ENCODE data around the gene MAP3K8. TPM values are rescaled to one million over a fixed set of nuclear protein-coding genes. Genes with fewer than 3 reads are reported as not detected.

MAP3K8 gene
- total and polyA plus RNA-seq, 2 of the 8 experiments (the other 6 are each of a cell fraction or from before 2014, with no cell fraction given) = 5.6 to 6.0 TPM

DNA sequence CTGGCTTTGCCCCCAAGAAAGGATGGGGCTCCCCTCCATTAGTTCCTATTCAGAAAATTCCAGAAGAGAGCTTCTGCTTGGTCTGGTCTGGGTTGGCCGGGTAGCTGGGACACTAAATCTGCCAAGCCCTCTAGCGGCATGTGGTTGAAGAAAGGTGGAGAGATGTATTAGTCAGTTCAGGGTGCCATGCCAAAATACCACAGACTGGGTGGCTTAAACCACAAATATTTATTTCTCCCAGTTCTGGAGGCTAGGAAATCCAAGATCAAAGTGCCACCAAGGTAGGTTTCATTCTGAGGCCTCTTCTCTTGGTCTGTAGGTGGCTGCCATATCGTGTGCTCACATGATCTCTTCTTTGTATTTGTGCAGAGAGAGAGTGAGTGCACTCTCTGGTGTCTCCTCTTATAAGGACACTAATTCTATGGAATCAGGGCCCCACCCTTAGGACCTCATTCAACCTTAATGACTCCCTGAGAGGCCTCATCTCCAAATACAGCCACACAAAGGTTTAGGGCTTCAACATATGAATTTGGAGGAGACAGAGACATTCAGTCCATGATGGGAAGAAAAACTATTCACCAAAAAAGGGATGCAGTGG is 46.2 kb upstream of the MAP3K8 start:
- Histone ChIP-seq H3K79me1 (ENCODE audit: low read depth, low read length) (no peaks in the 10 kb centered on the region), H3K4ac (replicated peaks; ENCODE audit: insufficient read length, low read depth, low read length) (no peak overlapping the region), H4K91ac (replicated peaks; ENCODE audit: insufficient read length, low read length) (no peak overlapping the region), H3K4me3 (ENCODE audit: extremely low read depth in 1 of 4, insufficient read depth in 2 of 4, low read depth in 3 of 4, low read length in 4 of 4) (no peak overlapping the region), H3K79me2 (ENCODE audit: control insufficient read depth in 1 of 2, insufficient read depth in 2 of 2, low read length in 2 of 2) (no peaks in the 10 kb centered on the region), H3K36me3 (ENCODE audit: control insufficient read depth in 2 of 4, insufficient read depth in 4 of 4, low read length in 3 of 4) (no peaks in the 10 kb centered on the region), H2BK20ac (ENCODE audit: low read length) (no peak overlapping the region), H3K18ac (ENCODE audit: extremely low read depth, low read length) (no peak overlapping the region), H3K4me2 (ENCODE audit: insufficient read depth in 1 of 2, low read depth in 2 of 2, low read length in 2 of 2) (no peak overlapping the region), H2BK120ac (replicated peaks; ENCODE audit: low read depth, low read length) (no peak overlapping the region), H3K27ac (ENCODE audit: low read depth, low read length) (no peak overlapping the region), H4K8ac (ENCODE audit: extremely low read depth, insufficient read depth, low read length) (no peak overlapping the region), H3K23ac (ENCODE audit: insufficient read length) (no peak overlapping the region), H2AK5ac (ENCODE audit: low read depth, low read length) (no peak overlapping the region), H4K20me1 (replicated peaks in 1 of 2; ENCODE audit: control insufficient read depth in 1 of 2, insufficient read depth in 2 of 2, low read length in 2 of 2) (no peaks in the 10 kb centered on the region), H4K5ac (ENCODE audit: insufficient read length, low read depth, low read length) (no peak overlapping the region), H3K9ac (replicated peaks in 1 of 4; ENCODE audit: extremely low read depth in 1 of 4, low read depth in 3 of 4, low read length in 3 of 4) (no peak overlapping the region), H2BK5ac (ENCODE audit: low read depth, low read length) (no peak overlapping the region), H2AFZ (ENCODE audit: low read length) (no peak overlapping the region), H3K23me2 (ENCODE audit: low read depth, low read length) (no peaks in the 10 kb centered on the region; the same call in 1 of the 2 replicates), H3K56ac (replicated peaks; ENCODE audit: insufficient read length, low read depth, low read length) (no peak overlapping the region), H2BK15ac (ENCODE audit: low read length) (no peak overlapping the region), H3K27me3 (replicated peaks in 1 of 4; ENCODE audit: control insufficient read depth in 3 of 4, extremely low read depth in 1 of 4, insufficient read depth in 3 of 4, low read length in 3 of 4) (no peaks in the 10 kb centered on the region), H2BK12ac (ENCODE audit: low read depth, low read length) (no peak overlapping the region), H3K14ac (ENCODE audit: insufficient read length) (no peak overlapping the region), H3K4me1 (replicated peaks in 1 of 4; ENCODE audit: control insufficient read depth in 3 of 4, insufficient read depth in 4 of 4, low read length in 3 of 4) (peaks cover 0 to 2% (median 0%) of the 10 kb centered on the region in 4 experiments; a peak in 2 of 7 replicates), H3K9me3 (ENCODE audit: insufficient read depth in 2 of 2, low read depth in 1 of 2, low read length in 1 of 2) (no peaks in the 10 kb centered on the region)
- TF ChIP-seq HDAC6 (IDR thresholded peaks at IDR 0.05; ENCODE audit: low read depth, low read length) (no peak), SIN3A (conservative IDR thresholded peaks at IDR 0.05 in 1 of 2, IDR thresholded peaks at IDR 0.05 in 1 of 2; ENCODE audit: low read depth in 1 of 2, low read length in 2 of 2) (no peak), CBX8 (IDR thresholded peaks at IDR 0.05; ENCODE audit: borderline replicate concordance, low read depth, low read length) (no peak), NANOG (IDR thresholded peaks at IDR 0.05; ENCODE audit: insufficient read depth, low read depth, low read length, poor library complexity, severe bottlenecking) (no peak), BACH1 (IDR thresholded peaks at IDR 0.05; ENCODE audit: low read length) (no peak), RNF2 (IDR thresholded peaks at IDR 0.05; ENCODE audit: borderline replicate concordance, low read depth, low read length, missing control alignments, poor library complexity, severe bottlenecking) (no peak)
- DNase-seq (ENCODE audit: low read depth in 1 of 2, low spot score in 2 of 2) = no peak
- FAIRE-seq = no peak
- POLR2A ChIA-PET (ENCODE audit: partially characterized antibody) = interaction anchor here (0.7 kb wide), 1 partner anchor 29 kb away, joined by 3 read pairs; no protein-coding TSS in a partner anchor
- CTCF ChIA-PET (ENCODE audit: partially characterized antibody) = interaction anchor here (1.0 to 11.3 kb wide), 2 partner anchors 9 to 202 kb away, joined by 3 to 129 read pairs; no protein-coding TSS in a partner anchor
- WGBS, 2 experiments (ENCODE audit: extremely low coverage in 1 of 2, insufficient coverage in 1 of 2, insufficient read length in 1 of 2, insufficient replicate concordance in 2 of 2, low coverage in 1 of 2, low lambda C conversion rate in 2 of 2, missing lambda C conversion rate in 1 of 2) = 92% methylated on average over 3 of the region's 3 CpGs; no CpG with 5 or more reads in 1 of the 2 experiments

Data from H1 (cell line).